Uterus (tissue), 4 donors: ENCODE data around the gene EIF3B. TPM values are rescaled to one million over a fixed set of nuclear protein-coding genes. Genes with fewer than 3 reads are reported as not detected.

ENCODE experiments used
- DNase-seq, 2 donors: peaks; one replicate each; pipeline ENCODE4 v3.0.0-alpha.2; 2019 to 2020
- H3K27ac ChIP-seq, 2 donors: fragments of 200-600 bp; sonication (generic); 1 replicate in 1 of 2; 2 replicates in 1 of 2; pipeline ENCODE4 v1.5.1; 2016 to 2018
- H3K27me3 ChIP-seq, 2 donors: fragments of 200-600 bp; sonication (generic); one replicate each; pipeline ENCODE4 v1.5.1; 2018 to 2019; ENCODE audit warnings: control low read depth in 1 of 2
- H3K36me3 ChIP-seq, 2 donors: fragments of 200-600 bp; sonication (generic); one replicate each; pipeline ENCODE4 v1.5.1; 2019; ENCODE audit warnings: control low read depth in 1 of 2
- H3K4me1 ChIP-seq, 2 donors: fragments of 200-600 bp; sonication (generic); one replicate each; pipeline ENCODE4 v1.5.1; 2018 to 2019; ENCODE audit warnings: control low read depth in 1 of 2
- H3K4me3 ChIP-seq, 2 donors: fragments of 200-600 bp; sonication (generic); 1 replicate in 1 of 2; 2 replicates in 1 of 2; pipeline ENCODE4 v1.5.1; 2018 to 2019; ENCODE audit warnings: mild to moderate bottlenecking in 1 of 2
- H3K9me3 ChIP-seq, 2 donors: fragments of 200-600 bp; sonication (generic); one replicate each; pipeline ENCODE4 v1.5.1; 2019; ENCODE audit warnings: control low read depth in 1 of 2
- POLR2A ChIP-seq, 2 donors: fragments of 450-650 bp; IDR thresholded peaks; one replicate each; pipeline ENCODE4 v1.6.1; 2016; ENCODE audit warnings: antibody characterized with exemption in 2 of 2, mild to moderate bottlenecking in 1 of 2, moderate library complexity in 1 of 2
- intact Hi-C: fragments of 100-400 bp; cut with DNase I; formaldehyde crosslinking; loops from one replicate; pipeline ENCODE4 v1.15.1; 2023; ENCODE audit warnings: low total_unique reads
- total RNA-seq, 4 donors: library from RNA; depleted of rRNA in 3 of 4; stranded (reverse); fragments of >200 nt in 3 of 4; gene quantifications; one replicate each; pipeline versions ENCODE4 v1.1.0 to v1.2.4, GENCODE V29; 2014 to 2023
- TF ChIP-seq, protein P1 (sequence below), 4 experiments: fragments of 200-600 bp in 2 of 4; fragments of 450-650 bp in 2 of 4; sonication (generic) in 2 of 4; IDR thresholded peaks; one replicate each; pipeline ENCODE4 v1.5.1; 2016 to 2019; ENCODE audit warnings: antibody characterized with exemption in 4 of 4, mild to moderate bottlenecking in 2 of 4, moderate library complexity in 1 of 4
- donor health status: DM: yes; HTN: yes; CAD: no.

The EIF3B gene
- total RNA-seq, 4 donors from 2014 or later: 67.6 to 155 (median 95.2) TPM

DNA sequence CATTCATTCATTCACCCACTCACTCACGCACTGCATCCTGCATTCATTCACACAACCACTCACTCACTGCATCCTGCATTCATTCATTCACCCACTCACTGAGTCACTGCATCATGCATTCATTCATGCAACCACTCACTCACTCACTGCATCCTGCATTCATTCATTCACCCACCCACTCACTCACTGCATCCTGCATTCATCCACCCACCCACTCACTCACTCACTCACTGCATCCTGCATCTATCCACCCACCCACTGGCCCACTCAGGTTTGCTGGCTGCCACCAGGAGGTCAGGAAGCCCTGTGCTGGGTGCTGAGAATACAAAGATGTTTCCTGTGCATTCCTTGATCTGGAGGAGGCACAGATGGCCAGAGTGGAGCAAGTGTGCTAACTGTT is 38.0 kb upstream of the EIF3B start:
- Histone ChIP-seq H3K27ac (no peak overlapping the region), H3K36me3 (no peaks in the 10 kb centered on the region), H3K4me3 (no peak overlapping the region), H3K4me1 (no peaks in the 10 kb centered on the region), H3K9me3 (no peaks in the 10 kb centered on the region), H3K27me3 (no peaks in the 10 kb centered on the region)
- TF ChIP-seq, protein P1, sequence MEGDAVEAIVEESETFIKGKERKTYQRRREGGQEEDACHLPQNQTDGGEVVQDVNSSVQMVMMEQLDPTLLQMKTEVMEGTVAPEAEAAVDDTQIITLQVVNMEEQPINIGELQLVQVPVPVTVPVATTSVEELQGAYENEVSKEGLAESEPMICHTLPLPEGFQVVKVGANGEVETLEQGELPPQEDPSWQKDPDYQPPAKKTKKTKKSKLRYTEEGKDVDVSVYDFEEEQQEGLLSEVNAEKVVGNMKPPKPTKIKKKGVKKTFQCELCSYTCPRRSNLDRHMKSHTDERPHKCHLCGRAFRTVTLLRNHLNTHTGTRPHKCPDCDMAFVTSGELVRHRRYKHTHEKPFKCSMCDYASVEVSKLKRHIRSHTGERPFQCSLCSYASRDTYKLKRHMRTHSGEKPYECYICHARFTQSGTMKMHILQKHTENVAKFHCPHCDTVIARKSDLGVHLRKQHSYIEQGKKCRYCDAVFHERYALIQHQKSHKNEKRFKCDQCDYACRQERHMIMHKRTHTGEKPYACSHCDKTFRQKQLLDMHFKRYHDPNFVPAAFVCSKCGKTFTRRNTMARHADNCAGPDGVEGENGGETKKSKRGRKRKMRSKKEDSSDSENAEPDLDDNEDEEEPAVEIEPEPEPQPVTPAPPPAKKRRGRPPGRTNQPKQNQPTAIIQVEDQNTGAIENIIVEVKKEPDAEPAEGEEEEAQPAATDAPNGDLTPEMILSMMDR (IDR thresholded peaks at IDR 0.05): no peak
- TF ChIP-seq POLR2A (IDR thresholded peaks at IDR 0.05): no peak
- intact Hi-C loops: no loop called here
- DNase-seq: no peak

- Histone ChIP-seq H3K27ac (no peak overlapping the region), H3K36me3 (no peaks in the 10 kb centered on the region), H3K4me1 (no peaks in the 10 kb centered on the region), H3K4me3 (no peak overlapping the region), H3K9me3 (no peaks in the 10 kb centered on the region), H3K27me3 (no peaks in the 10 kb centered on the region)
- no peak for DNase-seq
- no peak for TF ChIP-seq POLR2A (IDR thresholded peaks at IDR 0.05)
- intact Hi-C loops: no loop called here
Observed at GRCh38 chr7:2317556-2318293, 36.9 kb upstream of the EIF3B start.

- intact Hi-C loops: no loop called here
- no peaks in the 10 kb centered on the region for H3K27me3 ChIP-seq
- no peak for DNase-seq
- no peak overlapping the region for H3K4me3 ChIP-seq
- H3K4me1 ChIP-seq: no peaks in the 10 kb centered on the region
- no peaks in the 10 kb centered on the region for H3K36me3 ChIP-seq
- no peak overlapping the region for H3K27ac ChIP-seq
- no peaks in the 10 kb centered on the region for H3K9me3 ChIP-seq
- TF ChIP-seq, protein P1 (IDR thresholded peaks at IDR 0.05): no peak
- TF ChIP-seq POLR2A (IDR thresholded peaks at IDR 0.05): no peak
Observed at GRCh38 chr7:2321020-2321419, 33.6 kb upstream of the EIF3B start.

GRCh38 chr7:2325162-2325561 is 29.5 kb upstream of the EIF3B start:
- Histone ChIP-seq H3K4me3 (no peak overlapping the region), H3K27ac (no peak overlapping the region)

GRCh38 chr7:2326951-2327350 is 27.7 kb upstream of the EIF3B start:
- Histone ChIP-seq H3K27me3 (no peaks in the 10 kb centered on the region), H3K36me3 (no peaks in the 10 kb centered on the region), H3K27ac (no peak overlapping the region), H3K4me3 (no peak overlapping the region), H3K4me1 (no peaks in the 10 kb centered on the region), H3K9me3 (no peaks in the 10 kb centered on the region)
- intact Hi-C loops: no loop called here
- DNase-seq: no peak
- TF ChIP-seq POLR2A (IDR thresholded peaks at IDR 0.05): no peak
- TF ChIP-seq, protein P1 (IDR thresholded peaks at IDR 0.05): no peak

More at GRCh38 chr7:2325162-2325561, 29.5 kb upstream of the EIF3B start:
- Histone ChIP-seq H3K9me3 (no peaks in the 10 kb centered on the region), H3K36me3 (no peaks in the 10 kb centered on the region), H3K27me3 (no peaks in the 10 kb centered on the region), H3K4me1 (no peaks in the 10 kb centered on the region)
- no peak for TF ChIP-seq POLR2A (IDR thresholded peaks at IDR 0.05)
- TF ChIP-seq, protein P1 (IDR thresholded peaks at IDR 0.05): no peak
- intact Hi-C loops: no loop called here
- DNase-seq: no peak
